Activated CD4-positive, CD25-positive, alpha-beta regulatory T cell (primary cell): Measurements from ENCODE around the gene FGFR1OP2.
"Not testable (repeated sequence)": the region's sequence is repeated elsewhere in the genome, so short reads cannot be mapped to it uniquely, and the experiment has no call there.

Experiments used
- DNase-seq, 4 experiments: peaks; one replicate each; lab custom pipeline; 2025; lab: John Stamatoyannopoulos, UW

Gene FGFR1OP2

DNA sequence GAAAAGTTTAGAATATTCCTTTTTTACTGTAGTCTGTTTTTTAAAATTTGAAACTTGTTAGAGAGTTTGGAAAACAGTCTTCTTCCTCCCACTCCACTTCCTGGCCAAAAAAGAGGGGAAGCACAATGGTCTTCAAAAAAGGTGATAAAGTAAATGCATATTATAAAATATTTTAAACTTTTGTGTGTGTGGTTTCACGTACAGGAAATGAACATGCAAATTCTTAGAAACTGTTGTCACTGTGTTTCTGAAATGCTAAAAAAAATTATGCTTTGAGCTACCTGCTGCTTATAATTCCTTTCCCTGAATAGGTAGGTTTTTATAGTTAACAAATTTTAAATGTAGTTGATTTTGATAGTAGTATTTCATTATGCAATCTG is 2.9 kb downstream of the FGFR1OP2 start:
- no peak for DNase-seq

GRCh38 chr12:26948309-26948708 is 10.0 kb downstream of the FGFR1OP2 start:
- no peak for DNase-seq

- no peak for DNase-seq
Measured at GRCh38 chr12:26953447-26953846, 15.2 kb downstream of the FGFR1OP2 start.

DNA sequence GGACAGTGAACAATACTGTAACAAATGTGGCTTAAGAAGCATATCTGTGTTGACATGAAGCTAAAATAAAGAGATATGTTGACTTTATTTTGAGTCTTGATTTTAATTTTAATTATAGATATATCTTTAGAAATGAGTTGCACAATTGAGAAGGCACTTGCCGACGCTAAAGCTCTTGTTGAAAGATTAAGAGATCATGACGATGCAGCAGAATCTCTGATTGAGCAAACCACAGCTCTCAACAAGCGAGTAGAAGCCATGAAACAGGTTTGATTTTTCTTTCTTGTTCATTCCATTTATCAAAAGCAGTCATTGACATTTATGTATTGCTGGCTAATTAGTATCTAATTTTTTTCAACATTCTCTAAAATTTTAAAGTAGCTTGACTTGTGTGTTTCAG is 15.8 kb downstream of the FGFR1OP2 start:
- DNase-seq = no peak

GRCh38 chr12:26961391-26961790 is 23.1 kb downstream of the FGFR1OP2 start:
- DNase-seq = not testable (repeated sequence)

DNA sequence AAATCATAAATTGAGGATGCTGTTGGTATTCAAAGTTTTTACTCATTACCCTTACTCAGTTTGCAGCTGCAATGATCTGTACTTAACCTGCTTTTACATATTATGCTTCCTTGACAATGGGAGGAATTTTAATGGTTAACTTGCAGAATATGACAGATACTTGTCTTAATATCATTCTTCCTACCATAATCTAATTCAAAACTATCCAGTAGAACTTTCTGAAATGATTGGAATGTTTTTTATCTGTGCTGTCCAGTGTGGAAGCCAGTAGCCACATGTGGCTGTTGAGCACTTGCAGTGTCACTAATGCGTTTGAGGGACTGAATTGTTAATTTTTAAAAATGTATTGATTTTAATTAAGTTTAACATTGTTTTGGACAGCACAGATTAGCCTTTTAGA is 23.5 kb downstream of the FGFR1OP2 start:
- no peak for DNase-seq

DNA sequence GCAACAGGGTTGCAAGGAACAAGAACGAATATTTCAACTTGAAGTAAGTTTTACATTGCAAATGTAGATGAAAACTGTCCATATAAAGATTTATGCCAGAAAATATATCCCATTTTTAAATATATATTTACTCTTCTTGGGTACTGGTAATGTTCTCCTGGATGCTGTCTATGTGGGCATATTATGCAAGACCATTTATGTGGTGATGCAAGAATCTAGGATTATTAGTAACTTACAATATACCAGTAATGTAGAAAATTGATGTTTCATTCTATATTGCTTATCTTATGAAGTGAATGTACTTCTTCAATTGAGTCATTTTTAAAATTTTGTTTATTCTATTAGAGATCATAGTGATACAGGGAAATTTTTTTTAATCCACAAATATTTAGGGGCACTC is 25.1 kb downstream of the FGFR1OP2 start:
- DNase-seq = no peak

- DNase-seq = no peak
Measured at GRCh38 chr12:26966842-26967241, 28.6 kb downstream of the FGFR1OP2 start.

- DNase-seq = no peak
Measured at GRCh38 chr12:26970136-26970535, 31.9 kb downstream of the FGFR1OP2 start.

GRCh38 chr12:26971963-26972362 is 33.7 kb downstream of the FGFR1OP2 start:
- peak in 2 of 4 experiments; percentile 8 to 17 for DNase-seq

GRCh38 chr12:26976687-26977086 is 38.4 kb downstream of the FGFR1OP2 start:
- no peak for DNase-seq

GRCh38 chr12:26978801-26979200 is 40.5 kb downstream of the FGFR1OP2 start:
- DNase-seq = no peak

DNA sequence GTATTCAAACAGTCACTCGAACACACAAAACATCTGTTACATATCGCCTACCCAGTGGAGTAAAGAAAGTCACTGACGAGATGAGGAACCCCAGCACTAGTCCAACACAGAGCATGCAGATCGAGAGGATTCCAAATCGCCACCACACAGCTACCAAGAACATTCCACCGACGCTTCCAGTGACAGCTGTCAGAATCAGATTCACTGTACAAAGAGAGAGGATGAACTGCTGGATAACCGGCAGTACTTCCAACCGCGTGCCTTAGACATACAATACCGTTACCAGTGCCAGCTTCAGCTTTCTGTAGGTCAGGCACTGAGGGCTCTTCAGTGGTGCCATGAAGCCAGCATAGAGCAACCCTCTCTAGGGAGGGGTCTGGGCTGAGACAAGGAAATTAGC is 41.5 kb downstream of the FGFR1OP2 start:
- no peak for DNase-seq

DNA sequence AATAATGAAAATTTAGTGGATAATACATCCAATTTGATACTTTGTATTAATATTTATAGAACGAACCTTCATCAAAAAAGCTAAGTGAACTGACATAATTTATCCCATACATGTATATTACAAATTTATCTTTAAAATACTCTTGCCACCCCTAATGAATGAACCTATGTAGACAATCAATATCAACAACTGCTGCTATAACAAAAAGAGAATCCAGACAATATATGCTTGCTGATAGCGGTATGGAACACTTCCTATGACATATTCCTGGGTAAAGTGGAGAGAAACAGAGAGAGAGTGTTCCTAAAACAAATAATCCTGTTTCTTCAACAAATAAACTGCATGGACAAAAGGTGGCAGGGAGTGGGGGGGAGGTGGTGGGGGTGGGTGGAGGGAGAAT is 44.6 kb downstream of the FGFR1OP2 start:
- no peak for DNase-seq

DNA sequence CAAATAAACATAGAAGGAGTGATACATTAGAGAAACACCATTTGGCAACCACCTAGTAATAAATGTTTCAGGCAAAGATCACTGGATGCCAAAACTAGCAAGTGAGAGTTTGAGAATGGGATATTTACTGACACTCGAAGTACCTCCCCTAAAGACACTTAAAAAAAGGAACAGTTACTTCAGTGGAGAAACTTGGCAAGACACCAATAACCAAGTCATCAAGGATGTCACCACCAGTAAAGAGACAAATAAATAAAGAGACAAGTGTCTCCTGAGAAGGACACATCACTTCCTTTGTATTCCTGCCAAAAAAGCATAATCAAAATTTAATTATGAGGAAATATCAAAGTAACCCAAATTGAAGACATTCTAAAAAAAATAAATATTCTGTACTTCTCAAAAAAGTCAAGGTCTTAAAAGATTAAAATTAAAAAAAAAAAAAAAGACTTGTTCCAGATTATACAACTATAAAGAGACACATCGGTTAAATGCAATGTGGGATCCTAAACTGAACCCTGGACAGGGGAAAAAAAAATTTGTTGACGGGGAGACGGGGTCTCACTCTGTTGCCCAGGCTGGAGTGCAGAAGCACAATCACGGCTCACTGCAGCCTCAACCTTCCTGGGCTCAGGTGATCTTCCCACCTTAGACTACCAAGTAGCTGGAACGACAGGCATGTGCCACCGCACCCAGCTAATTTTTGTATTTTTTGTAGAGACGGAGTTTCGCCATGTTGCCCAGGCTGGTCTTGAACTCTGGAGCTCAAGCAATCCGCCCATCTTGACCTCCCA is 49.6 kb downstream of the FGFR1OP2 start:
- no peak for DNase-seq

GRCh38 chr12:26988703-26989102 is 50.4 kb downstream of the FGFR1OP2 start:
- no peak for DNase-seq

GRCh38 chr12:26989873-26990272 is 51.6 kb downstream of the FGFR1OP2 start:
- no peak for DNase-seq

DNA sequence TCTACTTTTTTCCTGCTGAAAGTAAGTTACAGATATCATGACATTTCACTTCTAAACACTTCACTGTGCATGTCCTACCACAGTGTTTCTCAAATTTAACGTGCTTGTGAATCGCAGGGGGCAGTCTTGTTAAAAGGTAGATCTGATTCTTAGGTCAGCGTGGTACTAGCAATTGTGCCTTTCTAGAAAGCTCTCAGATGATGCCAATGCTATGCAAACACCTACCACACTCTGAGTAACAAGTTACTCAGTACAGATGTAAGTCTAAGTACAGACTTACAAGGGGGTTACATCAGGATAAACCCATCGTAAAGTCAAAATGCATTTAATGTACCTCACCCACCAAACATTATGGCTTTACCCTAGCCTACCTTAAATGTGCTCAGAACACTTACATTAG is 53.6 kb downstream of the FGFR1OP2 start:
- no peak for DNase-seq

- no peak for DNase-seq
Measured at GRCh38 chr12:26994109-26994508, 55.8 kb downstream of the FGFR1OP2 start.

DNA sequence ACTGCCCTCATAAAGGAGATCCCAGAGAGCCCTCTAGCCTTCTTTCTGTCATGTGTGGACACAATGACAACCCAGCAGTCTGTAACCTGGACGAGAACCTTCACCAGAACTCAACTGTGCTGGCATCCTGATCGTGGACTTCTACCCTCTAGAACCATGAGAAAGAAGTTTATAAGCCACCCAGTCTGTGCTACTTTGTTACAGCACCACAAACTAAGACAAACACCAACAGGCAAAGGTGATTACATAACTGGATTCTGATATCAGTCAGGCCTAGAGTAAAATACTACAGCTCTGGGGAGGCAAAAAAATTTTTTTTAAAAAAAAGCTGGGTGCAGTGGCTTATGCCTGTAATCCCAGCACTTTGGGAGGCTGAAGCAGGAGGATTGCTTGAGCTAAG is 57.4 kb downstream of the FGFR1OP2 start:
- no peak for DNase-seq

DNA sequence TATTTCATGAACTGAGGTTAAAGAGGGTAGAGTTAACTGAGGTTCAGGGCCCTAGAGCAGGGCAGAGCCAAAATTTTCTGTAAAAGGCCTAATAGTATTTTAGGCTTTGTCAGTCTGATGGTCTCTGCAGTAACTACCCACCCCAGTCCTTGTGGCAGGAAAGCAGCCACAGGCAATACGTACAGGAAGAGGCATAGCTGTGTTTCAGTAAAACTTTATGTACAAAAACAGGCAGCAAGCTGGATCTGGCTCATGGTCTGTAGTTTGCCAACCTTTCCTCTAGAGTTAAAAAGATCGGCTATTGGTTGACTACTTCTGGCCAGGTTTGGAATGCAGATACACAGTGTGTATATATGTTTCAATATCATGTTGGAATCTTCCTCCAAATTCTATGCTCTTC is 58.7 kb downstream of the FGFR1OP2 start:
- no peak for DNase-seq

- no peak for DNase-seq
Measured at GRCh38 chr12:27000961-27001360, 62.7 kb downstream of the FGFR1OP2 start.

- DNase-seq = no peak
Measured at GRCh38 chr12:27001663-27002062, 63.4 kb downstream of the FGFR1OP2 start.

DNA sequence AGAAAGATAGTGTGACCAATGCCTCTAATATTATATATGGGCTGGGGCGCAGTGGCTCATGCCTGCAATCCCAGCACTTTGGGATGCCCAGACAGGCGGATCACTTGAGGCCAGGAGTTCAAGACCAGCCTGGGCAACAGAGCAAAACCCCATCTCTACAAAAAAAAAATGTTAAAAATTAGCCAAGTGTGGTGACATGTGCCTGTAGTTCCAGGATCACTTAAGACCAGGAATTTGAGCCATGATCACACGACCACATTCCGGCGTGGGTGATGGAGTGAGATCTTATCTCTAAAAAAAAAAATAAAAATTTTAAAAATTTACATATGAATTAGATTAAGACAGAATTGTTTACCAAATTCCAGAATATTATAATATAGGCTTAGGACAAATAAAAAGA is 63.9 kb downstream of the FGFR1OP2 start:
- DNase-seq = no peak
